NT2/D1 (cell line): ENCODE data around the gene GPRIN1.

ENCODE experiments used
- DNase-seq: peaks from one replicate; pipeline ENCODE4 v3.0.0-alpha.2; 2011; ENCODE audit warnings: low read depth, low spot score
- H3K27me3 ChIP-seq: 2 replicates; pipeline ENCODE4 v1.6.0; 2011; ENCODE audit warnings: mild to moderate bottlenecking; ENCODE audit not compliant: insufficient read length, insufficient read depth
- H3K36me3 ChIP-seq: 2 replicates; pipeline ENCODE4 v1.6.1; 2011; ENCODE audit warnings: mild to moderate bottlenecking, low read length, mixed read lengths; ENCODE audit not compliant: insufficient read depth, insufficient read length
- H3K4me1 ChIP-seq: 2 replicates; pipeline ENCODE4 v1.5.1; 2011; ENCODE audit not compliant: insufficient read depth, insufficient read length
- H3K4me3 ChIP-seq: 2 replicates; pipeline ENCODE4 v1.5.1; 2011; ENCODE audit warnings: low read depth; ENCODE audit not compliant: insufficient read length
- H3K9ac ChIP-seq: 2 replicates; pipeline ENCODE4 v1.6.0; 2011; ENCODE audit warnings: low read depth; ENCODE audit not compliant: insufficient read length
- H3K9me3 ChIP-seq: 2 replicates; pipeline ENCODE4 v1.5.1; 2011; ENCODE audit warnings: mild to moderate bottlenecking, low read length; ENCODE audit not compliant: insufficient read depth
- SUZ12 ChIP-seq: IDR thresholded peaks from 2 replicates; pipeline ENCODE4 v1.6.1; 2011; ENCODE audit not compliant: insufficient read length, insufficient read depth; ENCODE audit errors: extremely low read depth
- YY1 ChIP-seq: IDR thresholded peaks from 2 replicates; pipeline ENCODE4 v1.6.1; 2011; ENCODE audit not compliant: insufficient read length, insufficient read depth
- ZNF274 ChIP-seq: IDR thresholded peaks from 2 replicates; pipeline ENCODE4 v1.6.1; 2011; ENCODE audit warnings: mild to moderate bottlenecking, low read depth, low read length

GPRIN1 gene

GRCh38 chr5:176589039-176589769, 20.8 kb downstream of the GPRIN1 start:
- TF ChIP-seq ZNF274 (no peak), SUZ12 (no peak), YY1 (no peak)
- no peak overlapping the region for H3K9ac ChIP-seq
- no peaks in the 10 kb centered on the region for H3K36me3 ChIP-seq
- H3K9me3 ChIP-seq = peaks cover 4% of the 10 kb centered on the region; the same call in 1 of the 2 replicates
- no peaks in the 10 kb centered on the region for H3K27me3 ChIP-seq
- no peak for DNase-seq
- no peak overlapping the region for H3K4me3 ChIP-seq
- no peaks in the 10 kb centered on the region for H3K4me1 ChIP-seq

GRCh38 chr5:176588297-176588696, 21.7 kb downstream of the GPRIN1 start:
- Histone ChIP-seq H3K27me3 (no peaks in the 10 kb centered on the region), H3K9ac (no peak overlapping the region), H3K9me3 (peaks cover 4% of the 10 kb centered on the region; the same call in 1 of the 2 replicates), H3K4me3 (no peak overlapping the region), H3K4me1 (no peaks in the 10 kb centered on the region), H3K36me3 (no peaks in the 10 kb centered on the region)
- TF ChIP-seq SUZ12 (no peak), ZNF274 (no peak), YY1 (no peak)
- no peak for DNase-seq

- TF ChIP-seq YY1 (no peak), SUZ12 (no peak), ZNF274 (no peak)
- peaks cover 2% of the 10 kb centered on the region; the same call in 1 of the 2 replicates for H3K9me3 ChIP-seq
Measured at GRCh38 chr5:176587398-176587797, 22.6 kb downstream of the GPRIN1 start.

GRCh38 chr5:176583076-176583475, 26.9 kb downstream of the GPRIN1 start:
- TF ChIP-seq ZNF274 (no peak), SUZ12 (no peak), YY1 (no peak)
- Histone ChIP-seq H3K27me3 (no peaks in the 10 kb centered on the region), H3K9ac (no peak overlapping the region), H3K36me3 (no peaks in the 10 kb centered on the region), H3K9me3 (no peaks in the 10 kb centered on the region), H3K4me3 (no peak overlapping the region), H3K4me1 (no peaks in the 10 kb centered on the region)
- DNase-seq = no peak

More at GRCh38 chr5:176587398-176587797, 22.6 kb downstream of the GPRIN1 start:
- Histone ChIP-seq H3K9ac (no peak overlapping the region), H3K4me1 (no peaks in the 10 kb centered on the region), H3K36me3 (no peaks in the 10 kb centered on the region), H3K27me3 (no peaks in the 10 kb centered on the region), H3K4me3 (no peak overlapping the region)
- DNase-seq = no peak

GRCh38 chr5:176581361-176581760, 28.6 kb downstream of the GPRIN1 start:
- H3K9ac ChIP-seq = no peak overlapping the region
- H3K36me3 ChIP-seq = no peaks in the 10 kb centered on the region
- TF ChIP-seq ZNF274 (no peak), SUZ12 (no peak), YY1 (no peak)
- no peaks in the 10 kb centered on the region for H3K4me1 ChIP-seq
- no peak overlapping the region for H3K4me3 ChIP-seq
- no peaks in the 10 kb centered on the region for H3K9me3 ChIP-seq
- no peaks in the 10 kb centered on the region for H3K27me3 ChIP-seq
- DNase-seq = no peak

GRCh38 chr5:176579323-176579722, 30.6 kb downstream of the GPRIN1 start:
- TF ChIP-seq YY1 = no peak
- TF ChIP-seq SUZ12 = no peak
- no peak for TF ChIP-seq ZNF274
- no peaks in the 10 kb centered on the region for H3K4me1 ChIP-seq
- H3K9ac ChIP-seq = no peak overlapping the region
- DNase-seq = no peak
- H3K9me3 ChIP-seq = no peaks in the 10 kb centered on the region
- no peak overlapping the region for H3K4me3 ChIP-seq
- H3K27me3 ChIP-seq = no peaks in the 10 kb centered on the region
- H3K36me3 ChIP-seq = no peaks in the 10 kb centered on the region

GRCh38 chr5:176578391-176578808, 31.6 kb downstream of the GPRIN1 start:
- Histone ChIP-seq H3K9me3 (no peaks in the 10 kb centered on the region), H3K9ac (no peak overlapping the region), H3K27me3 (no peaks in the 10 kb centered on the region), H3K36me3 (no peaks in the 10 kb centered on the region), H3K4me1 (no peaks in the 10 kb centered on the region), H3K4me3 (no peak overlapping the region)
- TF ChIP-seq ZNF274 = no peak
- TF ChIP-seq YY1 = no peak
- no peak for TF ChIP-seq SUZ12
- peak; percentile 55 for DNase-seq
